CD4-positive, alpha-beta T cell treated with Interleukin-17A for 1 hour (primary cell): ENCODE results near the gene HOXA11.

Source experiments
- DNase-seq: peaks from one replicate; pipeline ENCODE4 v3.0.0-alpha.2; 2020

HOXA11 gene

GRCh38 chr7:27156508-27156898 lies 28.5 kb downstream of the HOXA11 start, which contains the start of gene HOXA7:
HOXA7 (minus strand) TSS chr7:27156675; CDS start chr7:27156545, 130 bp downstream.
- no peak for DNase-seq

- no peak for DNase-seq
These were observed 29.1 kb downstream of the HOXA11 start for GRCh38 chr7:27155816-27156507.

GRCh38 chr7:27154901-27155815 lies 29.9 kb downstream of the HOXA11 start:
- DNase-seq = peak; percentile 29

- no peak for DNase-seq
These were observed 30.7 kb downstream of the HOXA11 start for GRCh38 chr7:27154369-27154768.

- no peak for DNase-seq
These were observed 31.5 kb downstream of the HOXA11 start for GRCh38 chr7:27153526-27153925.

- DNase-seq = no peak
These were observed 32.1 kb downstream of the HOXA11 start for GRCh38 chr7:27152816-27153442.

GRCh38 chr7:27151931-27152815 lies 32.9 kb downstream of the HOXA11 start, which contains the start of gene HOXA3:
HOXA3 (minus strand) TSS chr7:27152583; CDS start chr7:27110640, 41,943 bp downstream.
- DNase-seq = no peak

GRCh38 chr7:27151341-27151930 lies 33.6 kb downstream of the HOXA11 start:
- DNase-seq = no peak

- DNase-seq = peak; percentile 63
These were observed 34.3 kb downstream of the HOXA11 start for GRCh38 chr7:27150568-27151340.

- no peak for DNase-seq
These were observed 35.0 kb downstream of the HOXA11 start for GRCh38 chr7:27149842-27150567.

- no peak for DNase-seq
These were observed 36.0 kb downstream of the HOXA11 start for GRCh38 chr7:27148756-27149641.

- DNase-seq = no peak
These were observed 36.8 kb downstream of the HOXA11 start for GRCh38 chr7:27148031-27148755.

GRCh38 chr7:27147199-27148030 lies 37.6 kb downstream of the HOXA11 start, which contains the start of gene HOXA6:
HOXA6 (minus strand) TSS chr7:27147774; CDS start chr7:27147749, 25 bp downstream.
- no peak for DNase-seq

GRCh38 chr7:27146491-27147198 lies 38.4 kb downstream of the HOXA11 start:
- no peak for DNase-seq

- DNase-seq = no peak
These were observed 39.1 kb downstream of the HOXA11 start for GRCh38 chr7:27145914-27146412.

GRCh38 chr7:27145165-27145913 lies 39.7 kb downstream of the HOXA11 start:
- no peak for DNase-seq
